GM21717 (cell line): Measurements from ENCODE around the gene MYBL2.

Experiments
- ATAC-seq: cut with Tn5 transposase; IDR thresholded peaks from one replicate; pipeline ENCODE4 v1.9.1; 2021; ENCODE audit warnings: mild to moderate bottlenecking, moderate library complexity; ENCODE audit not compliant: unreplicated experiment

MYBL2 gene

GRCh38 chr20:43721429-43722152 is 54.7 kb downstream of the MYBL2 start:
- no peak for ATAC-seq

GRCh38 chr20:43722153-43722505 is 55.2 kb downstream of the MYBL2 start:
- no peak for ATAC-seq

GRCh38 chr20:43723186-43723585 is 56.3 kb downstream of the MYBL2 start:
- no peak for ATAC-seq

GRCh38 chr20:43723735-43724134 is 56.8 kb downstream of the MYBL2 start:
- no peak for ATAC-seq

GRCh38 chr20:43724383-43724782 is 57.5 kb downstream of the MYBL2 start:
- no peak for ATAC-seq

- no peak for ATAC-seq
Observed at GRCh38 chr20:43725666-43726065, 58.8 kb downstream of the MYBL2 start.

GRCh38 chr20:43726333-43726732 is 59.4 kb downstream of the MYBL2 start:
- ATAC-seq = no peak

- ATAC-seq = no peak
Observed at GRCh38 chr20:43726811-43727338, 60.0 kb downstream of the MYBL2 start, which contains the start of gene GTSF1L. Gene GTSF1L (minus strand): TSS chr20:43727002. CDS start chr20:43726694, 308 bp downstream.

- ATAC-seq = peak; percentile 41
Observed at GRCh38 chr20:43727980-43728590, 61.2 kb downstream of the MYBL2 start.

GRCh38 chr20:43728686-43729255 is 61.9 kb downstream of the MYBL2 start:
- no peak for ATAC-seq

- no peak for ATAC-seq
Observed at GRCh38 chr20:43731469-43731868, 64.6 kb downstream of the MYBL2 start.

- ATAC-seq = no peak
Observed at GRCh38 chr20:43731927-43732326, 65.0 kb downstream of the MYBL2 start.

- ATAC-seq = peak; percentile 83
Observed at GRCh38 chr20:43736588-43737158, 69.8 kb downstream of the MYBL2 start.

GRCh38 chr20:43737925-43738324 is 71.0 kb downstream of the MYBL2 start:
- no peak for ATAC-seq

GRCh38 chr20:43739148-43739749 is 72.3 kb downstream of the MYBL2 start:
- ATAC-seq = no peak

- no peak for ATAC-seq
Observed at GRCh38 chr20:43740642-43741041, 73.7 kb downstream of the MYBL2 start.

GRCh38 chr20:43744151-43744611 is 77.3 kb downstream of the MYBL2 start:
- no peak for ATAC-seq

GRCh38 chr20:43744966-43745730 is 78.2 kb downstream of the MYBL2 start:
- ATAC-seq = no peak

- ATAC-seq = no peak
Observed at GRCh38 chr20:43746344-43747137, 79.6 kb downstream of the MYBL2 start.

- ATAC-seq = no peak
Observed at GRCh38 chr20:43748274-43748673, 81.4 kb downstream of the MYBL2 start.
